DOHH2 (cell line): ENCODE measurements around the gene ACTG2.

Experiments
- CTCF ChIP-seq: fragments of 200-600 bp; sonication (generic); IDR thresholded peaks from one replicate; pipeline ENCODE4 v1.5.1; 2014; ENCODE audit warnings: antibody characterized with exemption, mild to moderate bottlenecking, low read depth, low read length; ENCODE audit not compliant: poor library complexity, severe bottlenecking
- EZH2phosphoT487 ChIP-seq: fragments of 200-600 bp; sonication (generic); IDR thresholded peaks from 2 replicates; pipeline ENCODE4 v1.6.1; 2017; ENCODE audit warnings: borderline replicate concordance, mild to moderate bottlenecking, antibody characterized with exemption, low read length, moderate library complexity, mixed read lengths

GRCh38 chr2:73915437-73915993 is 22.7 kb downstream of the ACTG2 start:
- TF ChIP-seq CTCF (no peak), EZH2phosphoT487 (no peak)
